Measurements from ENCODE around the gene CA14.

DNA sequence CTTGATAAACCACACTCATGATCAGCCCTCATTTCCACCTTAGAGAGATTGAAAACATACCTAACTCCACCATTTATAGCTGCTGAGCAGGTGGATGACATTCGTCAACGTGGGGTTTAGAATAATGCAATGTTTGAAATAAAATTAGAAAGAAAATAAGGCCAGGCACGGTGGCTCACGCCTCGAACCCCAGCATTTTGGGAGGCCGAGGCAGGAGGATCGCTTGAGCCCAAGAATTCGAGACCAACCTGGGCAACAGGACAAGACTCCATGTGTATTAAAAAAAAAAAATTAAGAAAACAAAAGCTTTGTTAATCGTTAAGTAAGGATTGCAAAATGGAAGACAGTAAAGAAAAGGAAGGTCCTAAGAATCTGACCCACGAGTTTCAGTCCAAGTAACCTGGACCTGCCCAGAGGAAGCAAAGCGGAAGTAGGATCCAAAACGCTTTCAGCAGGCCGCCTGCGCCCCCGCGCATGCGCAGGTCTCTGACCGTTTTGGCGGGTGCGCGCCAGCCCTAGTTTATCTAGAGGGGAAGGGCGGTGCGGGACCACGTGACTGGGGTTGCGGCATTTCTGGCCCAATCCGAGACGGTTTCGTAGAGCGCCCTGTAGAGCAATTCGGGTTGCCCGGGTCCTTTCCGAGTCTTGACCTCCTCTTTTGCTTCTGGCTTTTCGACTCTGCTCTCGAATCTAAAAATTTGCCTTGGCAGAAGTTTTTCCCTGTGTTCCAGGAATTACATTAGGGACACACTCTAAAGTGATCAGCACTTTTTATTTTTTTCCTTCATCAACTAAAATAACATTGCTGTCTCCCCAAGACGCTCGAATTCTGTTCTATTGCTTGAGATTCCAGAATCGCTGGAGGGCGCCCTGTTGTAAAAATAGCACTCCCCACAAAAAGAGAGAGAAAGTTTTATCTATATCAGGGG is 44.1 kb upstream of the CA14 start:
- TF ChIP-seq, protein P1, sequence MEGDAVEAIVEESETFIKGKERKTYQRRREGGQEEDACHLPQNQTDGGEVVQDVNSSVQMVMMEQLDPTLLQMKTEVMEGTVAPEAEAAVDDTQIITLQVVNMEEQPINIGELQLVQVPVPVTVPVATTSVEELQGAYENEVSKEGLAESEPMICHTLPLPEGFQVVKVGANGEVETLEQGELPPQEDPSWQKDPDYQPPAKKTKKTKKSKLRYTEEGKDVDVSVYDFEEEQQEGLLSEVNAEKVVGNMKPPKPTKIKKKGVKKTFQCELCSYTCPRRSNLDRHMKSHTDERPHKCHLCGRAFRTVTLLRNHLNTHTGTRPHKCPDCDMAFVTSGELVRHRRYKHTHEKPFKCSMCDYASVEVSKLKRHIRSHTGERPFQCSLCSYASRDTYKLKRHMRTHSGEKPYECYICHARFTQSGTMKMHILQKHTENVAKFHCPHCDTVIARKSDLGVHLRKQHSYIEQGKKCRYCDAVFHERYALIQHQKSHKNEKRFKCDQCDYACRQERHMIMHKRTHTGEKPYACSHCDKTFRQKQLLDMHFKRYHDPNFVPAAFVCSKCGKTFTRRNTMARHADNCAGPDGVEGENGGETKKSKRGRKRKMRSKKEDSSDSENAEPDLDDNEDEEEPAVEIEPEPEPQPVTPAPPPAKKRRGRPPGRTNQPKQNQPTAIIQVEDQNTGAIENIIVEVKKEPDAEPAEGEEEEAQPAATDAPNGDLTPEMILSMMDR (conservative IDR thresholded peaks at IDR 0.05; ENCODE audit: low read depth, low read length) = peak; percentile 28; the same call in 1 of the 2 replicates
- TF ChIP-seq POLR2A (IDR thresholded peaks at IDR 0.05; ENCODE audit: low read depth, low read length) = peak; percentile 26; the same call in 1 of the 2 replicates
- TF ChIP-seq, protein P2, sequence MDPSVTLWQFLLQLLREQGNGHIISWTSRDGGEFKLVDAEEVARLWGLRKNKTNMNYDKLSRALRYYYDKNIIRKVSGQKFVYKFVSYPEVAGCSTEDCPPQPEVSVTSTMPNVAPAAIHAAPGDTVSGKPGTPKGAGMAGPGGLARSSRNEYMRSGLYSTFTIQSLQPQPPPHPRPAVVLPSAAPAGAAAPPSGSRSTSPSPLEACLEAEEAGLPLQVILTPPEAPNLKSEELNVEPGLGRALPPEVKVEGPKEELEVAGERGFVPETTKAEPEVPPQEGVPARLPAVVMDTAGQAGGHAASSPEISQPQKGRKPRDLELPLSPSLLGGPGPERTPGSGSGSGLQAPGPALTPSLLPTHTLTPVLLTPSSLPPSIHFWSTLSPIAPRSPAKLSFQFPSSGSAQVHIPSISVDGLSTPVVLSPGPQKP (IDR thresholded peaks at IDR 0.05; ENCODE audit: borderline replicate concordance, low read depth, low read length) = no peak
- TF ChIP-seq FOS (IDR thresholded peaks at IDR 0.05; ENCODE audit: low read depth, low read length) = no peak
- no peak for TF ChIP-seq NFE2L2 (IDR thresholded peaks at IDR 0.05; ENCODE audit: low read depth, low read length)
- no peak for TF ChIP-seq SMC3 (IDR thresholded peaks at IDR 0.05; ENCODE audit: low read depth, low read length)
- peak; percentile 37; the same call in 1 of the 2 replicates for TF ChIP-seq CEBPB (IDR thresholded peaks at IDR 0.05; ENCODE audit: low read depth, low read length)
- no peak for TF ChIP-seq MXI1 (IDR thresholded peaks at IDR 0.05; ENCODE audit: borderline replicate concordance, low read depth, low read length)
- TF ChIP-seq USF2 (IDR thresholded peaks at IDR 0.05; ENCODE audit: low read depth, low read length) = peak; percentile 94
- no peak for TF ChIP-seq RCOR1 (IDR thresholded peaks at IDR 0.05; ENCODE audit: insufficient replicate concordance, low read length)
- no peak for TF ChIP-seq RFX5 (IDR thresholded peaks at IDR 0.05; ENCODE audit: low read depth, low read length)
- no peak for TF ChIP-seq RAD21 (IDR thresholded peaks at IDR 0.05; ENCODE audit: low read length)
